Epithelial cell of proximal tubule (primary cell): ENCODE data around the gene CACNA2D1. TPM values are rescaled to one million over a fixed set of nuclear protein-coding genes. Genes with fewer than 3 reads are reported as not detected.

Experiments
- DNase-seq: peaks from one replicate; pipeline ENCODE4 v3.0.0-alpha.2; 2011; ENCODE audit warnings: low read depth
- H3K4me3 ChIP-seq: 2 replicates; pipeline ENCODE4 v1.5.1; 2011; ENCODE audit warnings: low read depth, mild to moderate bottlenecking, low read length
- CTCF ChIP-seq: conservative IDR thresholded peaks from 2 replicates; pipeline ENCODE4 v1.5.1; 2012; ENCODE audit warnings: low read depth, mild to moderate bottlenecking, low read length
- total RNA-seq: library from RNA; depleted of rRNA; stranded (reverse); fragments of >200 nt; gene quantifications from 2 replicates; pipeline ENCODE4 v1.2.3, GENCODE V29; 2015

The CACNA2D1 gene
- total RNA-seq, 1 donor from 2014 or later, result 6.1 TPM

GRCh38 chr7:82264783-82265305 is 178.7 kb downstream of the CACNA2D1 start:
- no peak overlapping the region for H3K4me3 ChIP-seq
- DNase-seq, result no peak
- TF ChIP-seq CTCF, result no peak

GRCh38 chr7:82263920-82264782 is 179.4 kb downstream of the CACNA2D1 start:
- no peak for TF ChIP-seq CTCF
- no peak overlapping the region for H3K4me3 ChIP-seq
- DNase-seq, result no peak

GRCh38 chr7:82258181-82258580 is 185.4 kb downstream of the CACNA2D1 start:
- H3K4me3 ChIP-seq, result no peak overlapping the region
- no peak for DNase-seq
- no peak for TF ChIP-seq CTCF

- no peak overlapping the region for H3K4me3 ChIP-seq
- no peak for TF ChIP-seq CTCF
- no peak for DNase-seq
Measured at GRCh38 chr7:82257118-82257695, 186.4 kb downstream of the CACNA2D1 start.

- H3K4me3 ChIP-seq, result no peak overlapping the region
- TF ChIP-seq CTCF, result no peak
- DNase-seq, result no peak
Measured at GRCh38 chr7:82255706-82256105, 187.9 kb downstream of the CACNA2D1 start.

GRCh38 chr7:82250598-82250997 is 193.0 kb downstream of the CACNA2D1 start:
- no peak overlapping the region for H3K4me3 ChIP-seq
- no peak for DNase-seq
- TF ChIP-seq CTCF, result no peak

- DNase-seq, result no peak
- H3K4me3 ChIP-seq, result no peak overlapping the region
- TF ChIP-seq CTCF, result no peak
Measured at GRCh38 chr7:82249979-82250378, 193.6 kb downstream of the CACNA2D1 start.
